ENCODE results near the gene COL24A1. TPM values are rescaled to one million over a fixed set of nuclear protein-coding genes. Genes with fewer than 3 reads are reported as not detected.

Gene COL24A1
- total RNA-seq, 1 experiment from 2014 or later, result 0.08 TPM

DNA sequence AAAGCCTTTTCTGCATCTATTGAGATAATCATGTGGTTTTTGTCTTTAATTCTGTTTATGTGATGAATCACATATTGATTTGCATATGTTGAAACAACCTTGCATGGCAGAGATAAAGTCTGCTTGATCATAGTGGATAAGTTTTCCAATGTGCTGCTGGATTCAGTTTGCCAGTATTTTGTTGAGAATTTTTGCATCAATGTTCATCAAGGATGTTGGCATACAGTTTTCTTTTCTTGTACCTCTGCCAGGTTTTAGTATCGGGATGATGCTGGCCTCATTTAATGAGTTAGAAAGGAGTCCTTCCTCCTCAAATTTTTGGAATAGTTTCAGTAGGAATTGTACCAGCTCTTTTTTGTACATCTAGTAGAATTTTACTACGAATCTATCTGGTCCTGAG is 55.0 kb downstream of the COL24A1 start:
- ChIA-PET POLR2A (no interaction called here), CTCF (no interaction called here)
- in situ Hi-C loops (cut with HindIII; ENCODE audit: low pct_unique_long_range_greater_than_20kb, low sequenced_read_pairs) (no loop called here), intact Hi-C loops (cut with micrococcal nuclease; ENCODE audit: unreplicated experiment) (no loop called here)
- Histone ChIP-seq H3K27me3 (ENCODE audit: control insufficient read depth, insufficient read depth, low read length) (peaks cover 3% of the 10 kb centered on the region; the same call in 1 of the 2 replicates), H3K4me1 (ENCODE audit: control insufficient read depth, insufficient read depth, low read length) (no peaks in the 10 kb centered on the region), H3K9me3 (ENCODE audit: control insufficient read depth, insufficient read depth, low read depth, low read length) (no peaks in the 10 kb centered on the region), H3K36me3 (ENCODE audit: control insufficient read depth, insufficient read depth, low read length) (no peaks in the 10 kb centered on the region), H3K4me3 (ENCODE audit: low read depth in 2 of 2, low read length in 2 of 2) (no peak overlapping the region), H3K27ac (ENCODE audit: low read length) (no peak overlapping the region)
- ATAC-seq, result no peak
- TF ChIP-seq, protein P1, sequence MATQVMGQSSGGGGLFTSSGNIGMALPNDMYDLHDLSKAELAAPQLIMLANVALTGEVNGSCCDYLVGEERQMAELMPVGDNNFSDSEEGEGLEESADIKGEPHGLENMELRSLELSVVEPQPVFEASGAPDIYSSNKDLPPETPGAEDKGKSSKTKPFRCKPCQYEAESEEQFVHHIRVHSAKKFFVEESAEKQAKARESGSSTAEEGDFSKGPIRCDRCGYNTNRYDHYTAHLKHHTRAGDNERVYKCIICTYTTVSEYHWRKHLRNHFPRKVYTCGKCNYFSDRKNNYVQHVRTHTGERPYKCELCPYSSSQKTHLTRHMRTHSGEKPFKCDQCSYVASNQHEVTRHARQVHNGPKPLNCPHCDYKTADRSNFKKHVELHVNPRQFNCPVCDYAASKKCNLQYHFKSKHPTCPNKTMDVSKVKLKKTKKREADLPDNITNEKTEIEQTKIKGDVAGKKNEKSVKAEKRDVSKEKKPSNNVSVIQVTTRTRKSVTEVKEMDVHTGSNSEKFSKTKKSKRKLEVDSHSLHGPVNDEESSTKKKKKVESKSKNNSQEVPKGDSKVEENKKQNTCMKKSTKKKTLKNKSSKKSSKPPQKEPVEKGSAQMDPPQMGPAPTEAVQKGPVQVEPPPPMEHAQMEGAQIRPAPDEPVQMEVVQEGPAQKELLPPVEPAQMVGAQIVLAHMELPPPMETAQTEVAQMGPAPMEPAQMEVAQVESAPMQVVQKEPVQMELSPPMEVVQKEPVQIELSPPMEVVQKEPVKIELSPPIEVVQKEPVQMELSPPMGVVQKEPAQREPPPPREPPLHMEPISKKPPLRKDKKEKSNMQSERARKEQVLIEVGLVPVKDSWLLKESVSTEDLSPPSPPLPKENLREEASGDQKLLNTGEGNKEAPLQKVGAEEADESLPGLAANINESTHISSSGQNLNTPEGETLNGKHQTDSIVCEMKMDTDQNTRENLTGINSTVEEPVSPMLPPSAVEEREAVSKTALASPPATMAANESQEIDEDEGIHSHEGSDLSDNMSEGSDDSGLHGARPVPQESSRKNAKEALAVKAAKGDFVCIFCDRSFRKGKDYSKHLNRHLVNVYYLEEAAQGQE (IDR thresholded peaks at IDR 0.05; ENCODE audit: insufficient read depth in 1 of 2, low read depth in 2 of 2, low read length in 1 of 2), result no peak
- TF ChIP-seq TCF7L2 (IDR thresholded peaks at IDR 0.05; ENCODE audit: low read depth, low read length), result no peak
- no peak for TF ChIP-seq POLR2AphosphoS5 (IDR thresholded peaks at IDR 0.05; ENCODE audit: low read depth, low read length)
- TF ChIP-seq SIN3A (IDR thresholded peaks at IDR 0.05; ENCODE audit: borderline replicate concordance, insufficient read depth, low read depth, low read length), result no peak
- TF ChIP-seq, protein P2, sequence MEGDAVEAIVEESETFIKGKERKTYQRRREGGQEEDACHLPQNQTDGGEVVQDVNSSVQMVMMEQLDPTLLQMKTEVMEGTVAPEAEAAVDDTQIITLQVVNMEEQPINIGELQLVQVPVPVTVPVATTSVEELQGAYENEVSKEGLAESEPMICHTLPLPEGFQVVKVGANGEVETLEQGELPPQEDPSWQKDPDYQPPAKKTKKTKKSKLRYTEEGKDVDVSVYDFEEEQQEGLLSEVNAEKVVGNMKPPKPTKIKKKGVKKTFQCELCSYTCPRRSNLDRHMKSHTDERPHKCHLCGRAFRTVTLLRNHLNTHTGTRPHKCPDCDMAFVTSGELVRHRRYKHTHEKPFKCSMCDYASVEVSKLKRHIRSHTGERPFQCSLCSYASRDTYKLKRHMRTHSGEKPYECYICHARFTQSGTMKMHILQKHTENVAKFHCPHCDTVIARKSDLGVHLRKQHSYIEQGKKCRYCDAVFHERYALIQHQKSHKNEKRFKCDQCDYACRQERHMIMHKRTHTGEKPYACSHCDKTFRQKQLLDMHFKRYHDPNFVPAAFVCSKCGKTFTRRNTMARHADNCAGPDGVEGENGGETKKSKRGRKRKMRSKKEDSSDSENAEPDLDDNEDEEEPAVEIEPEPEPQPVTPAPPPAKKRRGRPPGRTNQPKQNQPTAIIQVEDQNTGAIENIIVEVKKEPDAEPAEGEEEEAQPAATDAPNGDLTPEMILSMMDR (IDR thresholded peaks at IDR 0.05), result no peak
- DNase-seq (ENCODE audit: low read depth, low spot score), result no peak
- BruUV-seq (replicated peaks), result no TSS peak

DNA sequence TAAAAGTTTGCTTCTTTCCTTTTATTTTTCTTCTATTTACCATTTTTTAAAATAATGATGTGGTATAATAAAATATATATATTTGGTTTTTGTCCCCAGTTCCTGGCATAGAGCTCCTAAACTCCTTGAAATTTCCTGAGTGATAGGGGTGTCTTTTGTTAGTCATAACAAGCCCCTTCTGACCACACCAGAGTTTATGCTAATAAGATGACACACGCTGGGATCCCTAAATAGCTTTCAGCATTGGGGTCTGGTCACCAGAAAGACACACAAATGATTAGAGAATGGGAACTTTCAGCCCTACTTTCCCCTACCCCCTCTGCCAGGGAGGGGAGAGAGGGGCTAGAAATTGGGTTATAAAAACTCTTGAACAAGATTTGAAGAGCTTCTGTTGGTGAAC is 56.2 kb downstream of the COL24A1 start:
- intact Hi-C loops (cut with micrococcal nuclease; ENCODE audit: unreplicated experiment) (no loop called here), in situ Hi-C loops (cut with HindIII; ENCODE audit: low pct_unique_long_range_greater_than_20kb, low sequenced_read_pairs) (no loop called here)
- Histone ChIP-seq H3K27ac (ENCODE audit: low read length) (no peak overlapping the region), H3K27me3 (ENCODE audit: control insufficient read depth, insufficient read depth, low read length) (peaks cover 12% of the 10 kb centered on the region), H3K36me3 (ENCODE audit: control insufficient read depth, insufficient read depth, low read length) (no peaks in the 10 kb centered on the region), H3K4me3 (ENCODE audit: low read depth in 2 of 2, low read length in 2 of 2) (no peak overlapping the region), H3K9me3 (ENCODE audit: control insufficient read depth, insufficient read depth, low read depth, low read length) (no peaks in the 10 kb centered on the region), H3K4me1 (ENCODE audit: control insufficient read depth, insufficient read depth, low read length) (no peaks in the 10 kb centered on the region)
- POLR2A ChIA-PET, result no interaction called here
- CTCF ChIA-PET, result no interaction called here
- ATAC-seq (no peak), DNase-seq (ENCODE audit: low read depth, low spot score) (no peak)
- no TSS peak for BruUV-seq (replicated peaks)
- TF ChIP-seq POLR2AphosphoS5 (IDR thresholded peaks at IDR 0.05; ENCODE audit: low read depth, low read length), result no peak
- no peak for TF ChIP-seq TCF7L2 (IDR thresholded peaks at IDR 0.05; ENCODE audit: low read depth, low read length)
- no peak for TF ChIP-seq SIN3A (IDR thresholded peaks at IDR 0.05; ENCODE audit: borderline replicate concordance, insufficient read depth, low read depth, low read length)
- TF ChIP-seq, protein P1 (IDR thresholded peaks at IDR 0.05; ENCODE audit: insufficient read depth in 1 of 2, low read depth in 2 of 2, low read length in 1 of 2), result no peak
- TF ChIP-seq, protein P2 (IDR thresholded peaks at IDR 0.05), result no peak

All from Panc1 (cell line).